H1 (cell line): Measurements from ENCODE around the gene SIX1. TPM values are rescaled to one million over a fixed set of nuclear protein-coding genes. Genes with fewer than 3 reads are reported as not detected.

ENCODE experiments used
- CTCF ChIA-PET: fragments of 300-600 bp; sonication (Branson Sonifier 250); formaldehyde crosslinking; loops from one replicate; lab custom pipeline; 2021; ENCODE audit not compliant: partially characterized antibody; lab: Charles Lee
- POLR2A ChIA-PET: fragments of 300-600 bp; sonication (Branson Sonifier 250); formaldehyde crosslinking; loops from one replicate; lab custom pipeline; 2021; ENCODE audit warnings: inconsistent platforms; ENCODE audit not compliant: partially characterized antibody; lab: Charles Lee
- DNase-seq, 2 experiments: peaks; one replicate each; pipeline versions ENCODE4 v3.0.0 to v3.0.0-alpha.2; 2010 to 2022; ENCODE audit warnings: low spot score in 2 of 2, low read depth in 1 of 2, mixed read lengths in 1 of 2
- FAIRE-seq: peaks from 2 replicates; lab custom pipeline; 2011; peaks lifted over from hg19 to GRCh38; lab: Jason Lieb, UNC
- H2AFZ ChIP-seq: 2 replicates; pipeline ENCODE4 v1.8.1; 2012; ENCODE audit warnings: low read length, inconsistent platforms
- H2AK5ac ChIP-seq: 2 replicates; pipeline ENCODE4 v1.6.1; 2013; ENCODE audit warnings: low read depth, low read length
- H2BK120ac ChIP-seq: replicated peaks from 2 replicates; pipeline ENCODE3; 2013; ENCODE audit warnings: low read depth, low read length, inconsistent platforms
- H2BK12ac ChIP-seq: 2 replicates; pipeline ENCODE4 v1.6.1; 2013; ENCODE audit warnings: low read depth, low read length
- H2BK15ac ChIP-seq: 2 replicates; pipeline ENCODE4 v1.6.1; 2013; ENCODE audit warnings: low read length
- H2BK20ac ChIP-seq: 2 replicates; pipeline ENCODE4 v1.6.1; 2013; ENCODE audit warnings: low read length
- H2BK5ac ChIP-seq: 2 replicates; pipeline ENCODE4 v1.6.1; 2013; ENCODE audit warnings: low read depth, low read length
- H3K14ac ChIP-seq: 2 replicates; pipeline ENCODE4 v1.6.1; 2013; ENCODE audit warnings: inconsistent platforms; ENCODE audit not compliant: insufficient read length
- H3K18ac ChIP-seq: 2 replicates; pipeline ENCODE4 v1.6.1; 2013; ENCODE audit warnings: low read length; ENCODE audit errors: extremely low read depth
- H3K23ac ChIP-seq: 2 replicates; pipeline ENCODE4 v1.6.1; 2013; ENCODE audit warnings: inconsistent platforms; ENCODE audit not compliant: insufficient read length
- H3K23me2 ChIP-seq: 2 replicates; pipeline ENCODE4 v1.6.1; 2013; ENCODE audit warnings: low read depth, low read length
- H3K27ac ChIP-seq: 2 replicates; pipeline ENCODE4 v1.6.1; 2011; ENCODE audit warnings: low read depth, low read length, inconsistent platforms
- H3K27me3 ChIP-seq, 4 experiments: replicated peaks in 1 of 4; 1 replicate in 1 of 4; 2 replicates in 3 of 4; pipeline versions ENCODE4 v1.6.1 to v1.8.1; 2011 to 2013; ENCODE audit warnings: low read length in 3 of 4, mild to moderate bottlenecking in 3 of 4, inconsistent platforms in 2 of 4, mixed read lengths in 2 of 4, moderate library complexity in 1 of 4; ENCODE audit not compliant: control insufficient read depth in 3 of 4, insufficient read depth in 3 of 4; ENCODE audit errors: extremely low read depth in 1 of 4
- H3K36me3 ChIP-seq, 4 experiments: 2 replicates each; pipeline versions ENCODE4 v1.6.1 to v1.8.1; 2011 to 2013; ENCODE audit warnings: mild to moderate bottlenecking in 4 of 4, low read length in 3 of 4, moderate library complexity in 2 of 4, control low read depth in 1 of 4, inconsistent platforms in 1 of 4; ENCODE audit not compliant: insufficient read depth in 4 of 4, control insufficient read depth in 2 of 4
- H3K4ac ChIP-seq: replicated peaks from 2 replicates; pipeline ENCODE3; 2013; ENCODE audit warnings: low read length, low read depth, mixed read lengths, inconsistent platforms; ENCODE audit not compliant: insufficient read length
- H3K4me1 ChIP-seq, 4 experiments: replicated peaks in 1 of 4; 1 replicate in 1 of 4; 2 replicates in 3 of 4; pipeline versions ENCODE4 v1.6.1 to v1.8.1; 2011 to 2013; ENCODE audit warnings: low read length in 3 of 4, inconsistent platforms in 2 of 4, mixed read lengths in 1 of 4; ENCODE audit not compliant: insufficient read depth in 4 of 4, control insufficient read depth in 3 of 4
- H3K4me2 ChIP-seq, 2 experiments: 2 replicates each; pipeline versions ENCODE4 v1.6.1 to v1.8.1; 2011 to 2013; ENCODE audit warnings: low read depth in 2 of 2, low read length in 2 of 2, control low read depth in 1 of 2, inconsistent platforms in 1 of 2, mild to moderate bottlenecking in 1 of 2; ENCODE audit not compliant: insufficient read depth in 1 of 2
- H3K4me3 ChIP-seq, 4 experiments: fragments of 200-600, 300-600 bp in 1 of 4; sonication (generic), shearing (Covaris generic), sonication (Bioruptor Twin) in 1 of 4; 2 replicates each; pipeline versions ENCODE4 v1.5.1 to v1.8.1; 2011 to 2016; ENCODE audit warnings: low read length in 4 of 4, low read depth in 3 of 4, control low read depth in 2 of 4, inconsistent platforms in 2 of 4, mild to moderate bottlenecking in 2 of 4, mixed read lengths in 1 of 4, moderate library complexity in 1 of 4; ENCODE audit not compliant: insufficient read depth in 2 of 4; ENCODE audit errors: extremely low read depth in 1 of 4
- H3K56ac ChIP-seq: replicated peaks from 2 replicates; pipeline ENCODE3; 2013; ENCODE audit warnings: low read depth, mild to moderate bottlenecking, mixed read lengths, low read length, inconsistent platforms; ENCODE audit not compliant: insufficient read length
- H3K79me1 ChIP-seq: 2 replicates; pipeline ENCODE4 v1.6.1; 2013; ENCODE audit warnings: low read depth, low read length, control low read depth
- H3K79me2 ChIP-seq, 2 experiments: 2 replicates each; pipeline versions ENCODE4 v1.6.1 to v1.8.1; 2012 to 2013; ENCODE audit warnings: low read length in 2 of 2, mild to moderate bottlenecking in 2 of 2, inconsistent platforms in 1 of 2; ENCODE audit not compliant: insufficient read depth in 2 of 2, control insufficient read depth in 1 of 2
- H3K9ac ChIP-seq, 4 experiments: replicated peaks in 1 of 4; 1 replicate in 1 of 4; 2 replicates in 3 of 4; pipeline versions ENCODE4 v1.6.1 to v1.8.1; 2011 to 2013; ENCODE audit warnings: low read depth in 3 of 4, low read length in 3 of 4, control low read depth in 2 of 4, mild to moderate bottlenecking in 2 of 4, moderate library complexity in 2 of 4, inconsistent platforms in 1 of 4; ENCODE audit errors: extremely low read depth in 1 of 4
- H3K9me3 ChIP-seq, 2 experiments: 2 replicates each; pipeline versions ENCODE4 v1.6.1 to v1.8.1; 2012 to 2013; ENCODE audit warnings: mild to moderate bottlenecking in 2 of 2, moderate library complexity in 2 of 2, control low read depth in 1 of 2, inconsistent platforms in 1 of 2, low read depth in 1 of 2, low read length in 1 of 2, mixed read lengths in 1 of 2; ENCODE audit not compliant: insufficient read depth in 2 of 2
- H4K20me1 ChIP-seq, 2 experiments: replicated peaks in 1 of 2; 2 replicates each; pipeline versions ENCODE3 to v1.8.1; 2011 to 2013; ENCODE audit warnings: inconsistent platforms in 2 of 2, low read length in 2 of 2, mild to moderate bottlenecking in 1 of 2; ENCODE audit not compliant: insufficient read depth in 2 of 2, control insufficient read depth in 1 of 2
- H4K5ac ChIP-seq: 2 replicates; pipeline ENCODE4 v1.6.1; 2013; ENCODE audit warnings: low read length, low read depth, mixed read lengths, inconsistent platforms; ENCODE audit not compliant: insufficient read length
- H4K8ac ChIP-seq: 2 replicates; pipeline ENCODE4 v1.8.0; 2013; ENCODE audit warnings: mild to moderate bottlenecking, moderate library complexity, low read length, inconsistent platforms; ENCODE audit not compliant: insufficient read depth; ENCODE audit errors: extremely low read depth
- H4K91ac ChIP-seq: replicated peaks from 2 replicates; pipeline ENCODE3; 2013; ENCODE audit warnings: low read length, mixed read lengths, inconsistent platforms; ENCODE audit not compliant: insufficient read length
- SP4 ChIP-seq: IDR thresholded peaks from 2 replicates; pipeline ENCODE4 v1.6.1; 2012; ENCODE audit warnings: low read length, inconsistent platforms
- WGBS, 2 experiments: shearing (Covaris generic) in 1 of 2; methylation state at CpG; one replicate each; pipeline versions ENCODE4 v1.1.6 to v1.1.7; 2013 to 2015; ENCODE audit warnings: low lambda C conversion rate in 2 of 2, mixed read lengths in 2 of 2, inconsistent platforms in 1 of 2, low coverage in 1 of 2, missing lambda C conversion rate in 1 of 2; ENCODE audit not compliant: insufficient replicate concordance in 2 of 2, insufficient coverage in 1 of 2, insufficient read length in 1 of 2; ENCODE audit errors: extremely low coverage in 1 of 2, missing lambda C conversion rate in 1 of 2; 5-methylcytosine and 5-hydroxymethylcytosine counted together
- polyA plus RNA-seq, 7 experiments: library from polyadenylated mRNA; depleted of rRNA in 3 of 7; stranded (reverse) in 5 of 7; unstranded in 2 of 7; fragments of >200 nt in 5 of 7; fragments of 200-250 nt in 2 of 7; gene quantifications; 1 replicate in 5 of 7; 2 replicates in 1 of 7; 4 replicates in 1 of 7; pipeline versions ENCODE4 v1.2.1 to v1.2.3, GENCODE V29; 2011 to 2013; ENCODE audit warnings: missing spikeins in 2 of 7, mixed read lengths in 2 of 7
- total RNA-seq: library from RNA; stranded (reverse); fragmentation: NEBNext Ultra II Directional; extraction: Animal tissue kit (Norgen Biotek cat#: 25700); gene quantifications from 2 replicates; pipeline ENCODE4 v1.2.1, GENCODE V29; 2021

Gene SIX1
- total and polyA plus RNA-seq, 2 of the 8 experiments (the other 6 are each of a cell fraction or from before 2014, with no cell fraction given) = 0.03 to 0.69 TPM

DNA sequence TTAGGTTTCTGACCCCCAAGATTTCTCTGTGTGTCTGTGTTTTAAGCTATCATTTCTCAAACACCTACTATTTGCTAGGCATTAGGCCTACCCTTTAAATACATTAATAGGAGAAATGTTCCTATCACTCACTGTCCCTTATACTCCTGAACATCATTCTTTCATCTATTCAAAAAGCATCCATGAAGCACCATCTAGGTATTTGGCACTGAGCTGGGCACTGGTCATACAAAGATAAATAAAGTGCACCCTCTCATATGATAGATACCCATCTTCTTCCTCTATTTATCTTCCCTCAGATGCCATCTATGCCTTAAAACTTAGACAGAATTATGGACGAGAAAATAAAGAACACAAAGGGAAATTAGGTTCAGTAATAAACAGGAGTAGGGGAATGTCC is 20.4 kb downstream of the SIX1 start:
- FAIRE-seq = no peak
- no peak for TF ChIP-seq SP4

More for the DNA sequence above, 20.4 kb downstream of the SIX1 start:
- Histone ChIP-seq H3K36me3 (no peaks in the 10 kb centered on the region), H4K20me1 (no peaks in the 10 kb centered on the region), H3K23me2 (no peaks in the 10 kb centered on the region), H3K4ac (no peak overlapping the region), H3K27me3 (no peaks in the 10 kb centered on the region), H2AK5ac (no peak overlapping the region), H4K91ac (no peak overlapping the region), H3K4me1 (peaks cover 0 to 4% (median 0%) of the 10 kb centered on the region in 4 experiments; a peak in 3 of 7 replicates), H4K5ac (no peak overlapping the region), H3K14ac (no peak overlapping the region), H2BK12ac (no peak overlapping the region), H2BK20ac (no peak overlapping the region), H2BK5ac (no peak overlapping the region), H2BK15ac (no peak overlapping the region), H3K23ac (no peak overlapping the region), H3K27ac (no peak overlapping the region), H3K9ac (no peak overlapping the region), H3K9me3 (no peaks in the 10 kb centered on the region), H2AFZ (no peak overlapping the region), H3K79me2 (no peaks in the 10 kb centered on the region), H3K18ac (no peak overlapping the region), H2BK120ac (no peak overlapping the region), H3K56ac (no peak overlapping the region), H3K4me2 (no peak overlapping the region), H3K79me1 (no peaks in the 10 kb centered on the region), H3K4me3 (no peak overlapping the region), H4K8ac (no peak overlapping the region)
- CTCF ChIA-PET = interaction anchor here (1.0 to 1.8 kb wide), 3 partner anchors 9 to 92 kb away, joined by 3 to 4 read pairs (median 4); no protein-coding TSS in a partner anchor
- no peak for DNase-seq
- POLR2A ChIA-PET = interaction anchor here (0.8 kb wide), 1 partner anchor 8 kb away, joined by 3 read pairs; no protein-coding TSS in a partner anchor
- 78% methylated on average over 1 of the region's 1 CpG; no CpG with 5 or more reads in 1 of the 2 experiments for WGBS, 2 experiments
